Measurements from ENCODE around the gene C1QTNF12.

C1QTNF12 gene

DNA sequence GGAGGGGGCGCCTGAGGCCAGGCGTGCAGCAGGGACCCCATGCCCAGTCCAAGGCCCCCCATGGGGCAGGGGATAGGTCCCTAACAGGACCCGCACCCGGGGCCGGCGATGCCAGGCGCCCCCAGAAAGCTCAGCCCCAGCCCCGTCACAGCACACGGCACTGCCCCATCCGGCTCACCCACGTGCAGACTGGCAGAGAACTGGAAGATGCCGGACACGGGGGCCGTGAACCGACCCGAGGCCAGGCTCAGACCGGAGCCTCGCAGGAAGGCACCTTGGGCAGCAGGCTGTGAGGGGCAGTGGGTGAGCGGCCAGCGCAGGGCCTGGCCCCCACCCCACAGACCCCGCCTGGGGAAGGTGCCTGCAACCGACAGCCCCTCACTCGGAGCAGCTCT lies 3.3 kb downstream of the C1QTNF12 start:
- Histone ChIP-seq H3K4me3 (ENCODE audit: low read depth in 1 of 2, low read length in 1 of 2) (no peak overlapping the region), H3K27me3 (peaks cover 57% of the 10 kb centered on the region), H3K9me3 (no peaks in the 10 kb centered on the region), H3K36me3 (no peaks in the 10 kb centered on the region), H3K27ac (no peak overlapping the region), H3K4me1 (ENCODE audit: control insufficient read depth in 1 of 2, insufficient read depth in 1 of 2, low read depth in 1 of 2, low read length in 1 of 2) (no peaks in the 10 kb centered on the region)
- TF ChIP-seq, protein P1, sequence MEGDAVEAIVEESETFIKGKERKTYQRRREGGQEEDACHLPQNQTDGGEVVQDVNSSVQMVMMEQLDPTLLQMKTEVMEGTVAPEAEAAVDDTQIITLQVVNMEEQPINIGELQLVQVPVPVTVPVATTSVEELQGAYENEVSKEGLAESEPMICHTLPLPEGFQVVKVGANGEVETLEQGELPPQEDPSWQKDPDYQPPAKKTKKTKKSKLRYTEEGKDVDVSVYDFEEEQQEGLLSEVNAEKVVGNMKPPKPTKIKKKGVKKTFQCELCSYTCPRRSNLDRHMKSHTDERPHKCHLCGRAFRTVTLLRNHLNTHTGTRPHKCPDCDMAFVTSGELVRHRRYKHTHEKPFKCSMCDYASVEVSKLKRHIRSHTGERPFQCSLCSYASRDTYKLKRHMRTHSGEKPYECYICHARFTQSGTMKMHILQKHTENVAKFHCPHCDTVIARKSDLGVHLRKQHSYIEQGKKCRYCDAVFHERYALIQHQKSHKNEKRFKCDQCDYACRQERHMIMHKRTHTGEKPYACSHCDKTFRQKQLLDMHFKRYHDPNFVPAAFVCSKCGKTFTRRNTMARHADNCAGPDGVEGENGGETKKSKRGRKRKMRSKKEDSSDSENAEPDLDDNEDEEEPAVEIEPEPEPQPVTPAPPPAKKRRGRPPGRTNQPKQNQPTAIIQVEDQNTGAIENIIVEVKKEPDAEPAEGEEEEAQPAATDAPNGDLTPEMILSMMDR (IDR thresholded peaks at IDR 0.05): no peak

DNA sequence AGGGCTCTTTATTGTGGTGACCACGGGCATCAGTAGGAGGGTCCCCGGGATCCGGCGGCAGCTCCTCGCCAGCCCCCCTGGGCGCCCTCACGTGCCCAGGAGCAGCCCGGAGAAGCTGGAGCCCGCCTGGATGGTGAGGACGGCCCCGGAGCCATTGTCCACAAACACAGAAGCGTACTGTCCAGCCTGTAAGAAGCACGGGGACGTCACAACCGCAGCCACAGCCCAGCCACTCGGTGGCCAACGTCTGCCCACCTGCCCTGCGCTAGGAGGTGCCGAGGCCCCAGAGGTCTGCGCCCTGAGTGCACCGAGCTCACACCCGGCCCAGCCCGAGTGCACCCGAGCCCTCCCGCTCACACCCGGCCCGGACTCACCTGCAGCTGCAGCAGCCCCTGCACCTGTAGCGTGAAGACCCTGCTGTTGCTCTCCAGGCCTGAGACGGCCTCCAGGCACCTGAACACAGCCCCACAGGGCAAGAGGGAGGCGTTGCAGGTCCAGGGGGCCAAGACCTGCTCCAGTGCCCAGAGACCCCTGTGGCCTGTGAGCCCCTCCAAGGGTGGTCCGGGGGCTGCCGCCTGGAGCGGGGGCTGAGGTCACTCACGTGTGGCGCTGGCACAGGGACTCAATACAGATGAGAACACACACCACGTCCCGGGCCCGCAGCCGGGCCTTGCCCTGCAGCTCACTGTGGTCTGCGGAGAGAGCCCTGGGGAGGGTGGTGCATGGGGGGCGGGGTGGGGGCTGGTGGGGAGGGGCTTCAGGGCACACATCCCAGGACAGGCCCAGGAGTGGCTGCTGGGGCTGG lies 3.9 kb downstream of the C1QTNF12 start:
- Histone ChIP-seq H3K27ac (no peak overlapping the region), H3K4me1 (ENCODE audit: control insufficient read depth in 1 of 2, insufficient read depth in 1 of 2, low read depth in 1 of 2, low read length in 1 of 2) (no peaks in the 10 kb centered on the region), H3K9me3 (no peaks in the 10 kb centered on the region), H3K36me3 (no peaks in the 10 kb centered on the region), H3K4me3 (ENCODE audit: low read depth in 1 of 2, low read length in 1 of 2) (no peak overlapping the region), H3K27me3 (peaks cover 57% of the 10 kb centered on the region)
- TF ChIP-seq, protein P1 (IDR thresholded peaks at IDR 0.05): no peak

DNA sequence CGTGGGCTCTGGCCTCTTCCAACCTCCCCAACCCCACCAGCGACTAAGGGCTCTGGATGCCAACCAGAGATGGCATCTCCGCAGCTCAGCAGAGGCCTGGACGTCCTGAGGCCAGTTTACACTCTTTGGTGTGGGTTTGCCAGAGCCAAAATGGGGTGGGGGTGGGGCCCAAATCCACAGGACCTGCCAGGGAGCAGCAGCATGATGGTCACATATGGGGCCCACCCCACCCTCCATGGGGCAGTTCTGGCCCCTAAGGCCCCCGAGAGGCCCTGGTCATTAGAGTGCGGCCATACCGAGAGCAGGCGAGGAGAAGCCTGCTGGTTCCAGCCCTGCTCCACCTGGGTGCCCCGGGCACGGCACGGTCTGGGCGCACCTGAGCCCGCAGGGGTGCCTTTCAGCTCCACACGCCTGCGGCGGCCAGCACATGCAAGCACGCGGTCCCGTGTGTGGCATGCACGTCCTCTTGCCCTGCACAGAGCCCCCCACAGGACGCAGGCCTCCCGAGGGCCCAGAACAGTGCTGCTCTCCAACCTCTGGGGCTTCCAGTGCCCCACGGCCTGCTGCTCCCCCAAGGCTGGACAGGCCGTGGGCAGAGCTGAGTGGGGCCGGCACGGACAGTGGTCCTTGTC lies 4.8 kb downstream of the C1QTNF12 start:
- Histone ChIP-seq H3K27ac (no peak overlapping the region), H3K4me1 (ENCODE audit: control insufficient read depth in 1 of 2, insufficient read depth in 1 of 2, low read depth in 1 of 2, low read length in 1 of 2) (no peaks in the 10 kb centered on the region), H3K4me3 (ENCODE audit: low read depth in 1 of 2, low read length in 1 of 2) (no peak overlapping the region), H3K36me3 (no peaks in the 10 kb centered on the region), H3K27me3 (peaks cover 57% of the 10 kb centered on the region), H3K9me3 (no peaks in the 10 kb centered on the region)
- TF ChIP-seq, protein P1 (IDR thresholded peaks at IDR 0.05): no peak

DNA sequence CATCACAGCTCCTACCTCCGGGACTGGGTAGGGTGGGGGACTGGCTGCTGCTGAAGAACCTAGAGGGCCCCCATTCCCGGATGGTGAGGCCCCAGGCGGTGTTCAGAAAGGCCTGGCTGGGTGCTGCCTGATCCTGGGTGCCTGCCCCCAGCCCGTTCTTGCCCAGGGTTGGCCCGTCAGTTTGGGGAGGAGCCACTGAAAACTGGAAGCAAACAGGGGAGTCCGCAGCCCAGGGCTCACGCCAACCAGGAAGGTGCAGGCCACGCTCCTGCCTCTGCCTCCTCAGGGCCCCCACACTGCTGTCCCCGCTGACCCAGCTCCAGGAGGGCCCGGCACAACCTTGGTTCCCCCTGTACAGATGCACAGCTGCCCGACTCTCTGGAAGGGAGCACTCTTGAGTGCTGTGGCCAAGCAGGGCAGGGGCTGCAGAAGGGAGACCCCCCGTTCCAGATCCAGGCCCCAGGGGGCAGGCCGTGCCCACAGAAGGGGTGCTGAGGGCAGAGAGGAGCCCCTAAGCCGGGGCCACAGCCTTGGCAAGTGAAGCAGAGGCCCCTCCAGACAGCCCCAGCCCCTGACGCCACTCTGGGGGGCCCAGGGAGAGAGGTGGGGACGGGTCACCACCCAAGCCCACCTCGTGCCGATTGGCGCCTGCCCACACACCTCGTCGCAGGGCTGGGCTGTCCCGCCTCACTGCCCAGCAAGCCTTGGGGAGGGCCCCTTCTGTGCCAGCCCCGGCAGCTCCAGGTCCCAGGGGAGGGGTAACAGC lies 5.5 kb downstream of the C1QTNF12 start:
- Histone ChIP-seq H3K27me3 (peaks cover 50% of the 10 kb centered on the region), H3K9me3 (no peaks in the 10 kb centered on the region), H3K4me1 (ENCODE audit: control insufficient read depth in 1 of 2, insufficient read depth in 1 of 2, low read depth in 1 of 2, low read length in 1 of 2) (no peaks in the 10 kb centered on the region), H3K36me3 (no peaks in the 10 kb centered on the region), H3K27ac (no peak overlapping the region), H3K4me3 (ENCODE audit: low read depth in 1 of 2, low read length in 1 of 2) (no peak overlapping the region)
- TF ChIP-seq, protein P1 (IDR thresholded peaks at IDR 0.05): no peak

DNA sequence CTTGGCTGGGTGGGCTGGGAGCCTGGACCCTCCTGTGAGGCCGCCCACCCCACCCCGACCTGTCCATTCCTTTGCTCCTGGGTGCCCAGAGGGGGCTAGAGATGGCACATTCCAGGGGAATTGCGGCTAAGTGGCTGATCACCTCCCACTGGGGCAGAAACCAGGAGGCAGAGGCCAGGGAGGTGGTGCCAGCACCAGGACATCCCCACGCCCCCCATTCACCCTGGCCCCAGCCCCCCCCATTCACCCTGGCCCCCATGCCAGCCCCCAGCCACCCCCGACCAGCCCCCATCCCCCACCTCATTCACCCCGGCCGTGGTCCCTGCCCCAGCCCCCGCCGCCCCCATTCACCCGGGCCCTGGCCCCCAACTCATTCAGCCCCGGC lies 6.2 kb downstream of the C1QTNF12 start:
- Histone ChIP-seq H3K4me1 (ENCODE audit: control insufficient read depth in 1 of 2, insufficient read depth in 1 of 2, low read depth in 1 of 2, low read length in 1 of 2) (no peaks in the 10 kb centered on the region), H3K9me3 (no peaks in the 10 kb centered on the region), H3K27me3 (peaks cover 44% of the 10 kb centered on the region), H3K4me3 (ENCODE audit: low read depth in 1 of 2, low read length in 1 of 2) (no peak overlapping the region), H3K36me3 (no peaks in the 10 kb centered on the region), H3K27ac (no peak overlapping the region)
- TF ChIP-seq, protein P1 (IDR thresholded peaks at IDR 0.05): no peak
